Smooth muscle cell (in vitro differentiated cells): ENCODE measurements around the gene MLN. TPM values are rescaled to one million over a fixed set of nuclear protein-coding genes. Genes with fewer than 3 reads are reported as not detected.

ENCODE experiments used
- DNase-seq: peaks from one replicate; lab custom pipeline; 2025; ENCODE audit not compliant: unreplicated experiment; lab: John Stamatoyannopoulos, UW
- H2AFZ ChIP-seq: fragments of 200-600 bp; sonication (generic); 2 replicates; pipeline ENCODE4 v1.6.0; 2016; ENCODE audit warnings: antibody characterized with exemption, low read depth, mild to moderate bottlenecking
- H3F3A ChIP-seq: fragments of 200-600 bp; sonication (generic); 2 replicates; pipeline ENCODE4 v1.6.0; 2017; ENCODE audit warnings: antibody characterized with exemption, low read depth
- H3K27ac ChIP-seq: fragments of 200-600 bp; sonication (generic); 2 replicates; pipeline ENCODE4 v1.5.1; 2016; ENCODE audit warnings: low read depth, mild to moderate bottlenecking
- H3K27me3 ChIP-seq: fragments of 200-600 bp; sonication (generic); 2 replicates; pipeline ENCODE4 v1.6.1; 2016; ENCODE audit warnings: low read depth, mild to moderate bottlenecking
- H3K36me3 ChIP-seq: fragments of 200-600 bp; sonication (generic); 2 replicates; pipeline ENCODE4 v1.5.1; 2016; ENCODE audit warnings: low read depth
- H3K4me1 ChIP-seq: fragments of 200-600 bp; sonication (generic); 2 replicates; pipeline ENCODE4 v1.5.1; 2016; ENCODE audit warnings: low read depth
- H3K4me2 ChIP-seq: fragments of 200-600 bp; sonication (generic); 2 replicates; pipeline ENCODE4 v1.6.0; 2016; ENCODE audit warnings: mild to moderate bottlenecking
- H3K4me3 ChIP-seq: fragments of 200-600 bp; sonication (generic); 2 replicates; pipeline ENCODE4 v1.5.1; 2016; ENCODE audit warnings: mild to moderate bottlenecking
- H3K79me2 ChIP-seq: fragments of 200-600 bp; sonication (generic); 2 replicates; pipeline ENCODE4 v1.6.0; 2016; ENCODE audit warnings: low read depth, mild to moderate bottlenecking
- H3K9ac ChIP-seq: fragments of 200-600 bp; sonication (generic); 2 replicates; pipeline ENCODE4 v1.6.0; 2016; ENCODE audit warnings: low read depth
- H3K9me3 ChIP-seq: fragments of 200-600 bp; sonication (generic); replicated peaks from 2 replicates; pipeline ENCODE4 v1.5.1; 2016; ENCODE audit warnings: low read depth
- H4K20me1 ChIP-seq: fragments of 200-600 bp; sonication (generic); 2 replicates; pipeline ENCODE4 v1.6.0; 2016; ENCODE audit warnings: low read depth
- CTCF ChIP-seq: fragments of 200-600 bp; sonication (generic); IDR thresholded peaks from 2 replicates; pipeline ENCODE4 v1.5.1; 2017; ENCODE audit warnings: borderline replicate concordance, mild to moderate bottlenecking, antibody characterized with exemption; ENCODE audit not compliant: insufficient read depth, poor library complexity, severe bottlenecking
- WGBS: methylation state at CpG from one replicate; pipeline ENCODE4 v1.1.7; 2016; ENCODE audit warnings: low lambda C conversion rate; 5-methylcytosine and 5-hydroxymethylcytosine counted together
- polyA plus RNA-seq: library from polyadenylated mRNA; unstranded; fragments of >200 nt; fragmentation: Nextera tagmentation; extraction: Ambion mirVana; gene quantifications from 2 replicates; pipeline ENCODE4 v1.2.1, GENCODE V29; 2016
- total RNA-seq: library from RNA; depleted of rRNA; stranded (reverse); fragments of >200 nt; gene quantifications from 2 replicates; pipeline ENCODE4 v1.2.3, GENCODE V29; 2014

MLN gene
- total and polyA plus RNA-seq, 2 experiments from 2014 or later = not detected

GRCh38 chr6:33837971-33838665 is 34.3 kb upstream of the MLN start:
- TF ChIP-seq CTCF = no peak
- Histone ChIP-seq H3K9me3 (no peaks in the 10 kb centered on the region), H2AFZ (peak overlapping the region; percentile 2), H3K36me3 (no peaks in the 10 kb centered on the region), H3F3A (peaks cover 14% of the 10 kb centered on the region), H3K4me1 (peaks cover 19% of the 10 kb centered on the region), H3K27ac (peak overlapping the region; percentile 97), H3K27me3 (no peaks in the 10 kb centered on the region), H3K79me2 (no peaks in the 10 kb centered on the region), H4K20me1 (no peaks in the 10 kb centered on the region), H3K9ac (peak overlapping the region; percentile 23), H3K4me2 (peak overlapping the region; percentile 76), H3K4me3 (no peak overlapping the region)
- WGBS = 6% methylated on average over 12 of the region's 12 CpGs
- DNase-seq = peak; percentile 26

- H3K27me3 ChIP-seq = no peaks in the 10 kb centered on the region
- no peak overlapping the region for H2AFZ ChIP-seq
- no peak overlapping the region for H3K4me2 ChIP-seq
- H3K36me3 ChIP-seq = no peaks in the 10 kb centered on the region
- peaks cover 19% of the 10 kb centered on the region for H3K4me1 ChIP-seq
- H3K79me2 ChIP-seq = no peaks in the 10 kb centered on the region
- TF ChIP-seq CTCF = no peak
- no peak overlapping the region for H3K4me3 ChIP-seq
- H4K20me1 ChIP-seq = no peaks in the 10 kb centered on the region
- no peak overlapping the region for H3K9ac ChIP-seq
- 87% methylated on average over 3 of the region's 3 CpGs for WGBS
- peaks cover 14% of the 10 kb centered on the region for H3F3A ChIP-seq
- H3K27ac ChIP-seq = no peak overlapping the region
- DNase-seq = no peak
- no peaks in the 10 kb centered on the region for H3K9me3 ChIP-seq
These were observed 33.1 kb upstream of the MLN start for GRCh38 chr6:33836806-33837469.

GRCh38 chr6:33834401-33835392 is 30.9 kb upstream of the MLN start:
- Histone ChIP-seq H3K9me3 (no peaks in the 10 kb centered on the region), H3K4me2 (no peak overlapping the region), H2AFZ (no peak overlapping the region), H3K4me3 (no peak overlapping the region), H3F3A (peaks cover 11% of the 10 kb centered on the region), H3K36me3 (no peaks in the 10 kb centered on the region), H3K27me3 (peaks cover 4% of the 10 kb centered on the region), H3K4me1 (peaks cover 18% of the 10 kb centered on the region), H3K9ac (no peak overlapping the region), H3K79me2 (no peaks in the 10 kb centered on the region), H4K20me1 (no peaks in the 10 kb centered on the region), H3K27ac (no peak overlapping the region)
- DNase-seq = no peak
- TF ChIP-seq CTCF = no peak
- WGBS = 95% methylated on average over 21 of the region's 22 CpGs
